HEK293T (cell line): Measurements from ENCODE around the gene COL5A1.
"Not testable (repeated sequence)": the region's sequence is repeated elsewhere in the genome, so short reads cannot be mapped to it uniquely, and the experiment has no call there.

ENCODE experiments used
- CTCF ChIA-PET: fragments of 350-600 bp; formaldehyde crosslinking; extraction: SDS; loops from one replicate; lab custom pipeline; 2021; ENCODE audit warnings: antibody characterized with exemption, inconsistent platforms; lab: Yijun Ruan, JAX
- POLR2A ChIA-PET: fragments of 350-600 bp; formaldehyde crosslinking; extraction: SDS; loops from one replicate; lab custom pipeline; 2020; ENCODE audit warnings: antibody characterized with exemption, inconsistent platforms; lab: Yijun Ruan, JAX
- DNase-seq: peaks from one replicate; pipeline ENCODE4 v3.0.0; 2012; ENCODE audit warnings: mixed read lengths; ENCODE audit errors: extremely low spot score
- ARNT ChIP-seq: fragments of 450-650 bp; IDR thresholded peaks from 2 replicates; pipeline ENCODE4 v1.6.1; 2017; ENCODE audit warnings: mild to moderate bottlenecking
- BHLHE40 ChIP-seq: fragments of 450-650 bp; IDR thresholded peaks from 2 replicates; pipeline ENCODE4 v1.6.1; 2016; ENCODE audit warnings: mild to moderate bottlenecking, moderate library complexity, borderline replicate concordance
- CTBP1 ChIP-seq: fragments of 450-650 bp; IDR thresholded peaks from 2 replicates; pipeline ENCODE4 v1.6.1; 2016; ENCODE audit warnings: borderline replicate concordance
- ELF4 ChIP-seq: fragments of 450-650 bp; IDR thresholded peaks from 2 replicates; pipeline ENCODE4 v1.6.1; 2017; ENCODE audit warnings: antibody characterized with exemption
- FOXA1 ChIP-seq: fragments of 450-650 bp; IDR thresholded peaks from 2 replicates; pipeline ENCODE4 v1.6.1; 2016; ENCODE audit warnings: mild to moderate bottlenecking
- FOXK2 ChIP-seq: fragments of 450-650 bp; IDR thresholded peaks from 2 replicates; pipeline ENCODE4 v1.6.1; 2016; ENCODE audit warnings: mild to moderate bottlenecking
- FOXM1 ChIP-seq: fragments of 450-650 bp; IDR thresholded peaks from 2 replicates; pipeline ENCODE4 v1.6.1; 2017; ENCODE audit warnings: mild to moderate bottlenecking, borderline replicate concordance
- HDGF ChIP-seq: fragments of 450-650 bp; IDR thresholded peaks from 2 replicates; pipeline ENCODE4 v1.6.1; 2017; ENCODE audit warnings: antibody characterized with exemption, borderline replicate concordance
- L3MBTL2 ChIP-seq: fragments of 450-650 bp; conservative IDR thresholded peaks from 2 replicates; pipeline ENCODE4 v1.6.1; 2016; ENCODE audit warnings: mild to moderate bottlenecking
- LEF1 ChIP-seq: fragments of 450-650 bp; IDR thresholded peaks from 2 replicates; pipeline ENCODE4 v1.6.1; 2017; ENCODE audit warnings: mild to moderate bottlenecking, borderline replicate concordance
- NFRKB ChIP-seq: fragments of 450-650 bp; IDR thresholded peaks from 2 replicates; pipeline ENCODE4 v1.6.1; 2016; ENCODE audit warnings: mild to moderate bottlenecking, moderate library complexity
- PKNOX1 ChIP-seq: fragments of 450-650 bp; IDR thresholded peaks from 2 replicates; pipeline ENCODE4 v1.6.1; 2016
- SP1 ChIP-seq: fragments of 450-650 bp; IDR thresholded peaks from 2 replicates; pipeline ENCODE4 v1.6.1; 2017
- SUZ12 ChIP-seq: fragments of 450-650 bp; IDR thresholded peaks from 2 replicates; pipeline ENCODE4 v1.6.1; 2016; ENCODE audit warnings: mild to moderate bottlenecking
- TARDBP ChIP-seq: fragments of 450-650 bp; IDR thresholded peaks from 2 replicates; pipeline ENCODE4 v1.6.1; 2016
- ZNF384 ChIP-seq: fragments of 450-650 bp; IDR thresholded peaks from 2 replicates; pipeline ENCODE4 v1.6.1; 2016

The COL5A1 gene

GRCh38 chr9:134712243-134712642 lies 70.6 kb downstream of the COL5A1 start:
- TF ChIP-seq HDGF (no peak), NFRKB (no peak), CTBP1 (no peak), FOXM1 (no peak), PKNOX1 (no peak), SP1 (no peak), FOXA1 (no peak), ELF4 (no peak), TARDBP (no peak), FOXK2 (no peak), LEF1 (no peak), L3MBTL2 (no peak), ZNF384 (no peak), SUZ12 (no peak), ARNT (no peak), BHLHE40 (no peak)
- POLR2A ChIA-PET = no interaction called here
- CTCF ChIA-PET = no interaction called here
- no peak for DNase-seq

GRCh38 chr9:134712926-134713325 lies 71.3 kb downstream of the COL5A1 start:
- DNase-seq = no peak
- CTCF ChIA-PET = no interaction called here
- TF ChIP-seq L3MBTL2 (peak; percentile 54), BHLHE40 (no peak)
- POLR2A ChIA-PET = no interaction called here

GRCh38 chr9:134715536-134715935 lies 73.9 kb downstream of the COL5A1 start:
- POLR2A ChIA-PET, CTCF ChIA-PET, DNase-seq: not testable (repeated sequence)

GRCh38 chr9:134716067-134716466 lies 74.5 kb downstream of the COL5A1 start:
- TF ChIP-seq L3MBTL2 = no peak
- no peak for TF ChIP-seq ARNT
- no peak for TF ChIP-seq LEF1
- no peak for TF ChIP-seq ZNF384
- TF ChIP-seq TARDBP = no peak
- TF ChIP-seq CTBP1 = no peak
- TF ChIP-seq FOXA1 = no peak
- TF ChIP-seq FOXK2 = no peak
- TF ChIP-seq SP1 = no peak
- no peak for TF ChIP-seq SUZ12
- TF ChIP-seq FOXM1 = no peak
- no peak for TF ChIP-seq HDGF
- no peak for TF ChIP-seq NFRKB
- no peak for TF ChIP-seq BHLHE40
- TF ChIP-seq PKNOX1 = no peak
- no peak for TF ChIP-seq ELF4
- ChIA-PET CTCF (no interaction called here), POLR2A (no interaction called here)
- DNase-seq = no peak

GRCh38 chr9:134717056-134717455 lies 75.5 kb downstream of the COL5A1 start:
- ChIA-PET CTCF (no interaction called here), POLR2A (no interaction called here)
- no peak for DNase-seq
- TF ChIP-seq ZNF384 (no peak), CTBP1 (no peak), FOXM1 (no peak), TARDBP (no peak), LEF1 (no peak), ELF4 (no peak), PKNOX1 (no peak), FOXA1 (no peak), HDGF (no peak), NFRKB (no peak)

- no peak for DNase-seq
- TF ChIP-seq TARDBP = no peak
- CTCF ChIA-PET = no interaction called here
- POLR2A ChIA-PET = no interaction called here
Measured at GRCh38 chr9:134717924-134718645, 76.5 kb downstream of the COL5A1 start.

- ChIA-PET CTCF (no interaction called here), POLR2A (no interaction called here)
- TF ChIP-seq NFRKB (no peak), ARNT (no peak), ZNF384 (no peak), FOXK2 (no peak), FOXM1 (no peak), TARDBP (no peak), LEF1 (no peak), SP1 (no peak), ELF4 (no peak), FOXA1 (no peak)
- no peak for DNase-seq
Measured at GRCh38 chr9:134719331-134719730, 77.7 kb downstream of the COL5A1 start.
